H9 (cell line): Measurements from ENCODE around the gene PRUNE2. TPM values are rescaled to one million over a fixed set of nuclear protein-coding genes. Genes with fewer than 3 reads are reported as not detected.

ENCODE experiments used
- DNase-seq: peaks from one replicate; pipeline ENCODE4 v3.0.0-alpha.2; 2017
- H2AFZ ChIP-seq: one replicate; pipeline ENCODE4 v1.6.1; 2013; ENCODE audit warnings: mild to moderate bottlenecking, low read length, control low read depth, moderate library complexity
- H2AK5ac ChIP-seq: 2 replicates; pipeline ENCODE4 v1.6.1; 2013; ENCODE audit warnings: low read length, control low read depth, mixed read lengths; ENCODE audit not compliant: insufficient read length
- H2BK120ac ChIP-seq: one replicate; pipeline ENCODE4 v1.6.1; 2013; ENCODE audit warnings: low read depth, mild to moderate bottlenecking, low read length, control low read depth, inconsistent platforms; ENCODE audit not compliant: poor library complexity, severe bottlenecking
- H2BK12ac ChIP-seq: 2 replicates; pipeline ENCODE4 v1.6.1; 2013; ENCODE audit warnings: low read length, control low read depth, mixed read lengths, low read depth; ENCODE audit not compliant: insufficient read length
- H2BK15ac ChIP-seq: 2 replicates; pipeline ENCODE4 v1.6.1; 2013; ENCODE audit warnings: low read depth, low read length, control low read depth
- H2BK20ac ChIP-seq: one replicate; pipeline ENCODE4 v1.6.1; 2013; ENCODE audit warnings: low read depth, mild to moderate bottlenecking, low read length, control low read depth, inconsistent platforms; ENCODE audit not compliant: poor library complexity, severe bottlenecking
- H2BK5ac ChIP-seq: 2 replicates; pipeline ENCODE4 v1.6.1; 2013; ENCODE audit warnings: low read length, control low read depth, mixed read lengths; ENCODE audit not compliant: insufficient read length
- H3K14ac ChIP-seq: 2 replicates; pipeline ENCODE4 v1.6.1; 2013; ENCODE audit warnings: low read length, control low read depth; ENCODE audit not compliant: insufficient read depth
- H3K18ac ChIP-seq: 2 replicates; pipeline ENCODE4 v1.6.1; 2013; ENCODE audit warnings: low read depth, mild to moderate bottlenecking, mixed read lengths, low read length, control low read depth; ENCODE audit not compliant: insufficient read length
- H3K23ac ChIP-seq: 2 replicates; pipeline ENCODE4 v1.6.1; 2013; ENCODE audit warnings: low read length, control low read depth, mixed read lengths, low read depth; ENCODE audit not compliant: insufficient read length
- H3K23me2 ChIP-seq: 2 replicates; pipeline ENCODE4 v1.6.1; 2013; ENCODE audit warnings: low read depth, mild to moderate bottlenecking, mixed read lengths, low read length, control low read depth; ENCODE audit not compliant: insufficient read length, poor library complexity, severe bottlenecking
- H3K27ac ChIP-seq: 2 replicates; pipeline ENCODE4 v1.5.1; 2013; ENCODE audit warnings: low read length, control low read depth, mixed read lengths, low read depth; ENCODE audit not compliant: insufficient read length
- H3K27me3 ChIP-seq: 2 replicates; pipeline ENCODE4 v1.6.1; 2013; ENCODE audit warnings: low read length, control low read depth, inconsistent platforms; ENCODE audit not compliant: insufficient read depth
- H3K4ac ChIP-seq: 2 replicates; pipeline ENCODE4 v1.6.1; 2013; ENCODE audit warnings: low read depth, mild to moderate bottlenecking, control low read depth, inconsistent platforms, low read length, moderate library complexity
- H3K4me1 ChIP-seq: 2 replicates; pipeline ENCODE4 v1.6.1; 2013; ENCODE audit warnings: low read length, control low read depth, inconsistent platforms; ENCODE audit not compliant: insufficient read depth
- H3K4me2 ChIP-seq: 2 replicates; pipeline ENCODE4 v1.6.1; 2013; ENCODE audit warnings: low read length, control low read depth, mixed read lengths; ENCODE audit not compliant: insufficient read length, insufficient read depth
- H3K56ac ChIP-seq: 2 replicates; pipeline ENCODE4 v1.6.1; 2013; ENCODE audit warnings: low read depth, mild to moderate bottlenecking, mixed read lengths, low read length, control low read depth; ENCODE audit not compliant: insufficient read length
- H3K79me1 ChIP-seq: 2 replicates; pipeline ENCODE4 v1.6.1; 2013; ENCODE audit warnings: low read depth, mild to moderate bottlenecking, moderate library complexity, low read length, control low read depth, inconsistent platforms; ENCODE audit not compliant: insufficient read depth, poor library complexity, severe bottlenecking
- H3K79me2 ChIP-seq: 2 replicates; pipeline ENCODE4 v1.6.1; 2013; ENCODE audit warnings: low read length, control low read depth, inconsistent platforms; ENCODE audit not compliant: insufficient read depth
- H3K9ac ChIP-seq: 2 replicates; pipeline ENCODE4 v1.6.1; 2013; ENCODE audit warnings: low read length, control low read depth, mixed read lengths; ENCODE audit not compliant: insufficient read length; ENCODE audit errors: extremely low read depth
- H3K9me3 ChIP-seq: one replicate; pipeline ENCODE4 v1.6.1; 2013; ENCODE audit warnings: low read depth, low read length, inconsistent platforms; ENCODE audit not compliant: control insufficient read depth
- H3T11ph ChIP-seq: one replicate; pipeline ENCODE4 v1.6.1; 2013; ENCODE audit warnings: mild to moderate bottlenecking, low read length, control low read depth, inconsistent platforms
- H4K20me1 ChIP-seq: one replicate; pipeline ENCODE4 v1.6.1; 2013; ENCODE audit not compliant: control insufficient read depth, insufficient read length, insufficient read depth
- H4K5ac ChIP-seq: 2 replicates; pipeline ENCODE4 v1.6.1; 2013; ENCODE audit warnings: low read depth, mild to moderate bottlenecking, mixed read lengths, low read length, control low read depth; ENCODE audit not compliant: insufficient read length
- H4K8ac ChIP-seq: replicated peaks from 2 replicates; pipeline ENCODE4 v1.6.1; 2013; ENCODE audit warnings: low read length, control low read depth, mixed read lengths, low read depth; ENCODE audit not compliant: insufficient read length
- H4K91ac ChIP-seq: 2 replicates; pipeline ENCODE4 v1.6.1; 2013; ENCODE audit warnings: low read depth, mild to moderate bottlenecking, moderate library complexity, mixed read lengths, low read length, control low read depth; ENCODE audit not compliant: insufficient read length
- H3K27ac Mint-ChIP-seq, 3 experiments: 2 replicates in 2 of 3; 3 replicates in 1 of 3; pipeline ENCODE4 v1.8.0; 2020 to 2021; ENCODE audit warnings: mixed read lengths in 3 of 3, mild to moderate bottlenecking in 1 of 3, moderate library complexity in 1 of 3
- H3K27me3 Mint-ChIP-seq: 2 replicates; pipeline ENCODE4 v1.8.0; 2021; ENCODE audit warnings: low read depth, mild to moderate bottlenecking, moderate library complexity, mixed read lengths
- H3K36me3 Mint-ChIP-seq, 3 experiments: 2 replicates in 2 of 3; 3 replicates in 1 of 3; pipeline ENCODE4 v1.8.0; 2020 to 2021; ENCODE audit warnings: low read depth in 3 of 3, mixed read lengths in 3 of 3; ENCODE audit not compliant: insufficient read depth in 1 of 3
- H3K4me1 Mint-ChIP-seq, 2 experiments: 2 replicates each; pipeline ENCODE4 v1.8.0; 2020; ENCODE audit warnings: mixed read lengths in 2 of 2
- H3K4me3 Mint-ChIP-seq, 2 experiments: 2 replicates in 1 of 2; 3 replicates in 1 of 2; pipeline ENCODE4 v1.8.0; 2020 to 2021; ENCODE audit warnings: mild to moderate bottlenecking in 2 of 2, mixed read lengths in 2 of 2, moderate library complexity in 1 of 2
- H3K9me3 Mint-ChIP-seq, 2 experiments: 2 replicates in 1 of 2; 3 replicates in 1 of 2; pipeline ENCODE4 v1.8.0; 2020; ENCODE audit warnings: mild to moderate bottlenecking in 2 of 2, mixed read lengths in 2 of 2, moderate library complexity in 1 of 2
- WGBS: extraction: QIAGEN DNeasy Blood & Tissue Kit; methylation state at CpG from one replicate; pipeline ENCODE4 v1.1.7; 2013; ENCODE audit warnings: missing lambda C conversion rate, low lambda C conversion rate, mixed read lengths; ENCODE audit not compliant: insufficient read length; ENCODE audit errors: extremely low coverage; 5-methylcytosine and 5-hydroxymethylcytosine counted together
- total RNA-seq: library from RNA; stranded (reverse); gene quantifications from 2 replicates; pipeline ENCODE4 v1.2.1, GENCODE V29; 2021
- TF ChIP-seq, protein P1 (sequence below): fragments of 200-600 bp; sonication (generic); conservative IDR thresholded peaks from 3 replicates; pipeline ENCODE4 v1.8.0; 2021; ENCODE audit warnings: antibody characterized with exemption, mild to moderate bottlenecking

Gene PRUNE2
- total RNA-seq, 1 experiment from 2014 or later, result 12.1 TPM

GRCh38 chr9:76575761-76576160 is 330.2 kb downstream of the PRUNE2 start:
- Histone ChIP-seq H3K79me2 (no peaks in the 10 kb centered on the region), H4K8ac (no peak overlapping the region), H2BK5ac (no peak overlapping the region), H3K18ac (no peak overlapping the region), H4K20me1 (no peaks in the 10 kb centered on the region), H2AFZ (no peak overlapping the region), H2AK5ac (no peak overlapping the region), H3K14ac (no peak overlapping the region), H3K9me3 (no peaks in the 10 kb centered on the region), H2BK120ac (no peak overlapping the region), H3K4ac (no peak overlapping the region), H3K23ac (no peak overlapping the region), H4K5ac (no peak overlapping the region), H3K4me2 (no peak overlapping the region), H3K56ac (no peak overlapping the region), H3T11ph (no peak overlapping the region), H2BK20ac (no peak overlapping the region), H2BK12ac (no peak overlapping the region), H3K27me3 (no peaks in the 10 kb centered on the region), H3K9ac (no peak overlapping the region), H2BK15ac (no peak overlapping the region), H3K27ac (no peak overlapping the region), H4K91ac (no peak overlapping the region), H3K79me1 (no peaks in the 10 kb centered on the region), H3K4me1 (no peaks in the 10 kb centered on the region), H3K23me2 (no peaks in the 10 kb centered on the region)
- no CpG with 5 or more reads among the region's 2 CpGs for WGBS
- peaks cover 14 to 20% of the 10 kb centered on the region in 2 experiments for H3K4me1 Mint-ChIP-seq
- no peak overlapping the region for H3K4me3 Mint-ChIP-seq
- TF ChIP-seq, protein P1, sequence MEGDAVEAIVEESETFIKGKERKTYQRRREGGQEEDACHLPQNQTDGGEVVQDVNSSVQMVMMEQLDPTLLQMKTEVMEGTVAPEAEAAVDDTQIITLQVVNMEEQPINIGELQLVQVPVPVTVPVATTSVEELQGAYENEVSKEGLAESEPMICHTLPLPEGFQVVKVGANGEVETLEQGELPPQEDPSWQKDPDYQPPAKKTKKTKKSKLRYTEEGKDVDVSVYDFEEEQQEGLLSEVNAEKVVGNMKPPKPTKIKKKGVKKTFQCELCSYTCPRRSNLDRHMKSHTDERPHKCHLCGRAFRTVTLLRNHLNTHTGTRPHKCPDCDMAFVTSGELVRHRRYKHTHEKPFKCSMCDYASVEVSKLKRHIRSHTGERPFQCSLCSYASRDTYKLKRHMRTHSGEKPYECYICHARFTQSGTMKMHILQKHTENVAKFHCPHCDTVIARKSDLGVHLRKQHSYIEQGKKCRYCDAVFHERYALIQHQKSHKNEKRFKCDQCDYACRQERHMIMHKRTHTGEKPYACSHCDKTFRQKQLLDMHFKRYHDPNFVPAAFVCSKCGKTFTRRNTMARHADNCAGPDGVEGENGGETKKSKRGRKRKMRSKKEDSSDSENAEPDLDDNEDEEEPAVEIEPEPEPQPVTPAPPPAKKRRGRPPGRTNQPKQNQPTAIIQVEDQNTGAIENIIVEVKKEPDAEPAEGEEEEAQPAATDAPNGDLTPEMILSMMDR, result no peak
- no peaks in the 10 kb centered on the region; a peak in 1 of 5 replicates for H3K9me3 Mint-ChIP-seq
- peaks cover 1% of the 10 kb centered on the region; the same call in 1 of the 2 replicates for H3K27me3 Mint-ChIP-seq
- H3K27ac Mint-ChIP-seq, result no peak overlapping the region
- H3K36me3 Mint-ChIP-seq, result peaks cover 0 to 5% (median 0%) of the 10 kb centered on the region in 3 experiments; a peak in 3 of 7 replicates
- DNase-seq, result no peak
